ENCODE measurements around the gene RBM17.
"Not testable (repeated sequence)": the region's sequence is repeated elsewhere in the genome, so short reads cannot be mapped to it uniquely, and the experiment has no call there.

The RBM17 gene

DNA sequence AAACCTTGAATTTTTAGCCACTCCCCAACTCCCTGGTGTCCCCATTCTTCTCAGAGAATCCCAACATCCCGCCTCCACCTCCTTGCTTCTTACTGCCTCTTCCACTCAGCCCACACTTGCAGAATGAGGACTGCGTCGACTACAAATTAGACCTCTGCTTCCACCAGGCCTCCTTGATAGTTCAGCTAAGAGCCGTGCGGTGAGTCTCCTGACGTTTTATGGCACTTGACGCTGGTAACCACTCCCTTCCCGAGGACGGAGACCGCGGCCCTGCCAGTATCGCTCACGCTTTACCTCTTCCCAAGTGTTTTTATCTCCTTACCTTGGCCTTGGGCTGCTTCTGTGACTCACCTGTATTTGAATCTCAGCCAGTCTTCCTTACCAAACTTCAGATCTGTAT, 31.1 kb downstream of the RBM17 start:
- no peak overlapping the region for H3K4me3 ChIP-seq (ENCODE audit: low read depth, low read length)
- TF ChIP-seq, protein P1, sequence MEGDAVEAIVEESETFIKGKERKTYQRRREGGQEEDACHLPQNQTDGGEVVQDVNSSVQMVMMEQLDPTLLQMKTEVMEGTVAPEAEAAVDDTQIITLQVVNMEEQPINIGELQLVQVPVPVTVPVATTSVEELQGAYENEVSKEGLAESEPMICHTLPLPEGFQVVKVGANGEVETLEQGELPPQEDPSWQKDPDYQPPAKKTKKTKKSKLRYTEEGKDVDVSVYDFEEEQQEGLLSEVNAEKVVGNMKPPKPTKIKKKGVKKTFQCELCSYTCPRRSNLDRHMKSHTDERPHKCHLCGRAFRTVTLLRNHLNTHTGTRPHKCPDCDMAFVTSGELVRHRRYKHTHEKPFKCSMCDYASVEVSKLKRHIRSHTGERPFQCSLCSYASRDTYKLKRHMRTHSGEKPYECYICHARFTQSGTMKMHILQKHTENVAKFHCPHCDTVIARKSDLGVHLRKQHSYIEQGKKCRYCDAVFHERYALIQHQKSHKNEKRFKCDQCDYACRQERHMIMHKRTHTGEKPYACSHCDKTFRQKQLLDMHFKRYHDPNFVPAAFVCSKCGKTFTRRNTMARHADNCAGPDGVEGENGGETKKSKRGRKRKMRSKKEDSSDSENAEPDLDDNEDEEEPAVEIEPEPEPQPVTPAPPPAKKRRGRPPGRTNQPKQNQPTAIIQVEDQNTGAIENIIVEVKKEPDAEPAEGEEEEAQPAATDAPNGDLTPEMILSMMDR (IDR thresholded peaks at IDR 0.05; ENCODE audit: control insufficient read depth, extremely low read depth, insufficient read depth): no peak
- no peak for DNase-seq (ENCODE audit: low read depth)

DNA sequence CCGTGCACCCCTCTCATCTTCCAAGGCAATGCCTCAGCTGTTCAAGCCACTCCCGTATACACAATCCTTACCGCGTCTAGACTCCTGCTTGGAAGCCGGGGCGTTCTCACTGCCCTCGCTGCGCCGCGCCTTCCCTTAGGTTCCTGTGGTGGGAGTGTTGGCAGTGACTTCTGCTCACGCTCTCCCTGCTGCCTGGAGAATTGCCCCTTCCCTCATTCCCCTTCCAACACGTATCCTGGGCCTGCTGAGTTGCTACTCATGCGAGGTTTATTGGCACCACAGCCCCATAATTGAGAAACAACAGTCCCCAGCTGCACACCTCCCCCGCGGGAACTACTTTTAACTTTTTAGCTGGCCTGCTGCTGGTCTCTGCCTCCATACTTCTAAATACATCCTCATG, 31.9 kb downstream of the RBM17 start:
- no peak for DNase-seq (ENCODE audit: low read depth)
- TF ChIP-seq, protein P1 (IDR thresholded peaks at IDR 0.05; ENCODE audit: control insufficient read depth, extremely low read depth, insufficient read depth): no peak
- no peak overlapping the region for H3K4me3 ChIP-seq (ENCODE audit: low read depth, low read length)

DNA sequence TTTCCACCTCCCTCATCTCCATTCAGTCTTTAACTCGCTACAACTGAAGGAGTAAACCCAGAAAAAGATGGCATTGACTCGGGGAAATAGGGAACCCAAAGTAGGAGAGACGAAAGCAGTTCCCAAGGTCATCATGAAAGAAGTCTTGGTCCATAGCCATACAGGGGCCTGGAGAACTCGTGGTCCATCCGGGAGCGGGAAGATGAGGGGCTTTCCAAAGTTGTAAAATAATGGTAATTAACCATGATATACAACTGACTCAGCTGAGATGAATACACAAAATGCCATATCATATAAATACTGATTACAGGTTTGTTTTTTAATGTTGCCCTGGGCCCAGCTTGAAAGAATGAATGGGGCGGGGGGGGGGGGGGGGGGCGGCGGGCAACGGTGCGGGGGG, 32.3 kb downstream of the RBM17 start:
- DNase-seq (ENCODE audit: low read depth): no peak
- H3K4me3 ChIP-seq (ENCODE audit: low read depth, low read length): no peak overlapping the region
- TF ChIP-seq, protein P1 (IDR thresholded peaks at IDR 0.05; ENCODE audit: control insufficient read depth, extremely low read depth, insufficient read depth): no peak

GRCh38 chr10:6123532-6123931, 34.7 kb downstream of the RBM17 start:
- H3K4me3 ChIP-seq (ENCODE audit: low read depth, low read length): no peak overlapping the region
- no peak for DNase-seq (ENCODE audit: low read depth)
- TF ChIP-seq, protein P1 (IDR thresholded peaks at IDR 0.05; ENCODE audit: control insufficient read depth, extremely low read depth, insufficient read depth): no peak

DNA sequence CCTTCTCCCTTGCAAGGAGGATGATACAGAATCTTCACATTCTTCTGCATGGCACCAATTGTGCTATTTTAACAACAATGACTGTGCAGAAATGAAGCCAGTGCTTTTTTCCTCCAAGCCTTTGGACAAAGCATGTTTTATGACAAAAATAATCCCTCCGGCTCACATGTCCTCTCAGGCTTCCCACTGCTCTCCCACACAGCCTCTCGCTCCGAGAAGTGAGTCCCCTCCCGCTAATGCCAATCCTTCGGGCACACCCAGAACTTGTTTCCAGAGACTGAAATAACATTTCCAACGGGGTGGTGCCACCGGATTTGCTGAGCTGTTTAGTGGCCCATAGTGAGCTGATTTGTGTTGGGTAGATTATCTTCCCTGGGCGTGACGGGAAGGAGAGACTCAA, 35.8 kb downstream of the RBM17 start:
- TF ChIP-seq, protein P1 (IDR thresholded peaks at IDR 0.05; ENCODE audit: control insufficient read depth, extremely low read depth, insufficient read depth): no peak
- no peak for DNase-seq (ENCODE audit: low read depth)
- no peak overlapping the region for H3K4me3 ChIP-seq (ENCODE audit: low read depth, low read length)

DNA sequence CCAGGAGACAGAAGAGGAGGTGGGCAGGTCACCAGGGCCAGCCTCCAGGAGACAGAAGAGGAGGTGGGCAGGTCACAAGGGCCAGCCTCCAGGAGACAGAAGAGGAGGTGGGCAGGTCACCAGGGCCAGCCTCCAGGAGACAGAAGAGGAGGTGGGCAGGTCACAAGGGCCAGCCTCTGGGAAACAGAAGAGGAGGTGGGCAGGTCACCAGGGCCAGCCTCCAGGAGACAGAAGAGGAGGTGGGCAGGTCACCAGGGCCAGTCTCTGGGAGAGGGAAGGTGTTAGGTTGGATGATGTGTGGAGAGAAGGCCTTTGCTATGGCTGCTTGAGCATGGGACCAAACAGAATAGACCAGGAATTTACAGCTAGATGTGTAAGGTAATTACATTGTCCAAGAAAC, 38.6 kb downstream of the RBM17 start:
- not testable (repeated sequence) for H3K4me3 ChIP-seq (ENCODE audit: low read depth, low read length); DNase-seq (ENCODE audit: low read depth)

- H3K4me3 ChIP-seq (ENCODE audit: low read depth, low read length): no peak overlapping the region
- no peak for DNase-seq (ENCODE audit: low read depth)
- TF ChIP-seq, protein P1 (IDR thresholded peaks at IDR 0.05; ENCODE audit: control insufficient read depth, extremely low read depth, insufficient read depth): no peak
These were observed 39.3 kb downstream of the RBM17 start for GRCh38 chr10:6128087-6128486.

All from LNCaP clone FGC (cell line).